GM18511 (cell line): ENCODE data around the gene CCNH.
A peak's percentile ranks its signal among the peaks of the same experiment; 100 is the strongest.

ENCODE experiments used
- ATAC-seq: cut with Tn5 transposase; IDR thresholded peaks from one replicate; pipeline ENCODE4 v1.9.1; 2021; ENCODE audit warnings: mild to moderate bottlenecking, moderate library complexity; ENCODE audit not compliant: unreplicated experiment

CCNH gene

GRCh38 chr5:87412630-87413342 lies at the start of gene CCNH:
TSS of gene CCNH (minus strand) at chr5:87412930. CDS start at chr5:87412794, 136 bp downstream.
- peak; percentile 97 for ATAC-seq

- ATAC-seq, result no peak
Measured at GRCh38 chr5:87457706-87458105, 45.0 kb upstream of the CCNH start.

GRCh38 chr5:87453801-87454200 lies 41.1 kb upstream of the CCNH start:
- no peak for ATAC-seq

- no peak for ATAC-seq
Measured at GRCh38 chr5:87452837-87453236, 40.1 kb upstream of the CCNH start.

- ATAC-seq, result no peak
Measured at GRCh38 chr5:87442419-87442818, 29.7 kb upstream of the CCNH start.

- ATAC-seq, result no peak
Measured at GRCh38 chr5:87438231-87438630, 25.5 kb upstream of the CCNH start.

- ATAC-seq, result no peak
Measured at GRCh38 chr5:87437724-87438123, 25.0 kb upstream of the CCNH start.

DNA sequence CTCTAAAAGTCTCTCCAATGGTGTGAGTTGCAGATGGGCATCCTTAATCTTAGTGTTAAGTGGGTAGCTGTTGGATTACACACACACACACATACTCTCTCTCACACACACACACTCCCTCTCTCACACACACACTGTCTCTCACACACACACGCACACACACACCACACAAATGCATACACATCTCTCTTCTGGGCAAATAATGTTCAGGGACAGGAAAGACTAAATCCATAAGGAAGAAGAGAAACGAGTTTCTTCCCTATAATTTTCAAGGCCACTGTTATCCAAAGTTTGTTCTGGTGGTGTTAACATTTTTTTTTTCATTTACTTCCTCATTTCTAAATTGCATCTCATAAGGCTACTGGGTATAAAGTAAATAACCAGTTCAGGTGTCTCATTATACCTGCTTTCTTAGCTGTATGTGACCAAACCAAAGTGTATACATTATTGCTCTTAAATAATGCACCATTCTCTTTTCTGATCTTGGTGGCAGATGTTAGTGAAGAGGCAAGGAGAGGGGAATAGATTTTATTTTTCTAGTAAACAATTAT lies 22.5 kb upstream of the CCNH start:
- ATAC-seq, result no peak

DNA sequence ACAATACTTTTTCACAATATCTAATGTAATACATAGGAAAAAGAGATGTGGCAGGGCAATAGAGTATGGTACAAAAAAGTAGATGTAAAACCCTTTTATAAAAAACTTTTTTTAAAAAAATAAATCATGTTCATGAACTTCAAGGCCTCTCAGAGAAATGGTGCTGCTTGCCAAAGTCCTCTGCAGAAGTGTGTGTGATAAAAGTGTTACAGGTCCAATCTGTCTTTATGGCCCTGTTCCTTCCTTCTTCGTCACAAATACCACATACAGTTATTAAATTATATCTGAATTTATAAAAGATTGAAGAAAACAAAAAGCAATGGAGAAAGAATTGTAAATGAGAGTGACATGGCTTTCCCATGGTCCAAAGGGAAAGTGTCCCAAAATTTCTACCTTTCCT lies 21.7 kb upstream of the CCNH start:
- no peak for ATAC-seq

DNA sequence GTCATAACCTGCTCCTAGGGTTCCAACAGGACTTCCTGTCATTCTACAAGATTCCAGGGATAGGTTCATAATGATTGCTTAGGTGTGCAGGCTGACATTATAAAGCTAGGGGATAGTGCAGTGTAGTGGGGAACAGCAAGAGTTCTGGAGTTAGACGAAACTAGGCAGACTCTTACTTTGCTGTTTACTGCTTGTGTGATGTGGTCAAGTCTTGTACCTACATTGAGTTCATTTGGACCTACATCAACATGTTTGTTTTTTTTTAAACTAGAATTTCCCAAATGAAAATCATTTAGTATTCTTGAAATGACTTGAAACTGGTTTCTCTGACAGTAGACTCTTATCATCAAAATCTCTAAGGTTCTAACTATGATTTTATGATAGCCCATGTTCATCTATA lies 21.2 kb upstream of the CCNH start:
- ATAC-seq, result no peak

DNA sequence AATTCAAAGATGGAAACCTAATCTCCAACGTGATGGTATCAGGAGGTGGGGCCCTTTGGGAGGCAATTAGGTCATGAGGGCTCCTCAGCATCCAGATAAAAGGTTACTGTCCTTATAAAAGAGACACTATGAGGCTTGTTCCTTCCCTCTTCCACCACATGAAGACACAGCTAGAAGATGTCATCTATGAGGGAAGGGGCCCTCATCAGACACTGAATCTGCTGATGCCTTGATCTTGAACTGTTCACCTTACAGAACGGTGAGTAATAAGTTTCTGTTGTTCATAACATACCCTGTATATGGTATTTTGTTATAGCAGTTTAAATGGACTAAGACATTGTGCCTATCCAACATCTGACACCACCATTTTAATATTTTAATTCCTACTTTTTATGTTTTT lies 19.7 kb upstream of the CCNH start:
- no peak for ATAC-seq

DNA sequence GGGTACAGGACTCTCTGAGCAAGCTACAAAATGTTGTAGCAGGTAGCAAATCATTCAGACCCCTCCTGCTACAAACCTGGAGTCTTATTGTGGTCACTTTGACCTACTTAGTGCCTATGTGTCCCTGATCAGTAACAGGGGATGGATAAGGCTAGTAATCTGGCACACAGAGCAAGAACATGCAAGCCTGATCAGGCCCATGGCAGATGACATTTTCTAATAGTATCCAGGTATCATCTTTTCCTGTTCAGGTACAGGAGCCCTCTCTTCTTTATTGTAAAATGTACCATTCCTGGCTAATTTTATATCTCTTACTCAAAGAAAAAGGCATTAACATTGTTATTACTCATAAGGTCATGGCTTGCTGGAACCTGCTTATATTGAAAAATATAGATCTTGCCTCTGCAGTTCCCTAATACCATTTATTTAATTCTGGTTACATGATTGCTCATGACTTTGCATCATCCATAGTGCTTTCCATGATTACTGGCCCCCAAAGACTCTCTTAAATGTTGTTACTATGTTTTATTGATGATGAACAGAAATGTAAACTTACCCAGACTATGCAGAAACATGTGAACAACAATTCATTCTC lies 18.2 kb upstream of the CCNH start:
- no peak for ATAC-seq

- no peak for ATAC-seq
Measured at GRCh38 chr5:87423755-87424154, 11.0 kb upstream of the CCNH start.

- no peak for ATAC-seq
Measured at GRCh38 chr5:87421307-87421706, 8.6 kb upstream of the CCNH start.

DNA sequence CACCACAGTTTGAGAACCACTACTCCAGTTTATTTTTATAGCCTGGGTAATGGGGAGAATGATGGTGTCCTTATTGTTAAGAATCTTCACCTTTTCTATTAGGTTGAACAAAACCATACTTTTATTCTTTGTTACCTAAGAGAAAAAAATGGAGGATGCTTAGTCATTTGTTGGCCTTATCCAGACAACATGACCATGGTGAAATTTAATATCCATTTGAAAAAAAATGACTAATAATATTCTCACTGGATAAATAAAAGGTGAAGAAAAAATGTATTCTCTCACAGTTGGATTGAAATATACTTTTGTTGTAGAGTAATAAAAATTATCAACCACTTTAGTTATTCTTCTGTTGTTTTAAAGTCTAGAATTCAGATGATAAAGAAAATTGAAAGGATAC lies 5.8 kb upstream of the CCNH start:
- no peak for ATAC-seq

GRCh38 chr5:87413343-87413645 lies 564 bp upstream of the CCNH start:
- ATAC-seq, result peak; percentile 1

- ATAC-seq, result peak; percentile 37
Measured at GRCh38 chr5:87411973-87412629, 629 bp downstream of the CCNH start.

DNA sequence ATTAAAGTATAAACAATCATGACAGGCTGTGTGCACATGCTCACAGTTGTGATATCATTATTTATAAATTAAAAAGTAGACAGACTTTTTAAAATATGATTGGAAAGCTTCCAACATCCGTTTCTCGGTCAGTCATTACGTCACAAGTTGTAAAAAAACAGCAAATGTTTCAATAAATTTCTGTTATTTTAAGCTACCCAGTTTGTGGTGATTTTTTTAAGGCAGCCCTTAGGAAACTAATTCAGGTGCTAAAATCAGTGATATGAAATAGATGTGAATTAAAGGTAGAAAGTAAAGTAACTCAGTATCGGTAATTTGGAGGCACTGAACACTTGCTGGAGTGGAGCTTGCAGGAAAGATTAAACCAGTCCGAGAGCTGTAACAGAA lies 1.2 kb downstream of the CCNH start:
- ATAC-seq, result no peak

DNA sequence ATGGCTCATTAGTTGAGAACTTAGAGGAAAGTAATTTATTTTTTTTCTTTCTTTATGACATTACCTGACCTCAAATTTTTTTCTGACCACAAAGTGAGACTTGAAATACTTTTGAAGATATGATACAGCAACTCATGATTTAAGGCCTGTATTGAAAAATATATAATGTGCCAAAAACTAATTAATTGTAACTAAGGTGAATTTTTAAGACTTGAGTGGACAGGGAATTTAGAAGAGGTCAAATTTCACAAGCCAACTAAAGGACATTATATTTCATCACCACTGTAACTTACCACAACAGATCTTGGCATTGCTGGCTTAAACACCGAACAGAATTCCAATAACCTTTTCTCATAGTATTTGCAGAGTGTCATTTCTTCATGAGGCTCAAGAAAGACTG lies 1.8 kb downstream of the CCNH start:
- no peak for ATAC-seq

- ATAC-seq, result no peak
Measured at GRCh38 chr5:87408204-87408603, 4.5 kb downstream of the CCNH start.

GRCh38 chr5:87405472-87406155 lies 7.1 kb downstream of the CCNH start:
- peak; percentile 40 for ATAC-seq

- no peak for ATAC-seq
Measured at GRCh38 chr5:87404359-87404758, 8.4 kb downstream of the CCNH start.
